ENCODE results near the gene FAM13B. TPM values are rescaled to one million over a fixed set of nuclear protein-coding genes. Genes with fewer than 3 reads are reported as not detected.
A peak's percentile ranks its signal among the peaks of the same experiment; 100 is the strongest.

Gene FAM13B
- total and polyA plus RNA-seq, 10 of the 15 experiments (the other 5 are each of a cell fraction or from before 2014, with no cell fraction given) = 3.6 to 30.0 (median 20.3) TPM

DNA sequence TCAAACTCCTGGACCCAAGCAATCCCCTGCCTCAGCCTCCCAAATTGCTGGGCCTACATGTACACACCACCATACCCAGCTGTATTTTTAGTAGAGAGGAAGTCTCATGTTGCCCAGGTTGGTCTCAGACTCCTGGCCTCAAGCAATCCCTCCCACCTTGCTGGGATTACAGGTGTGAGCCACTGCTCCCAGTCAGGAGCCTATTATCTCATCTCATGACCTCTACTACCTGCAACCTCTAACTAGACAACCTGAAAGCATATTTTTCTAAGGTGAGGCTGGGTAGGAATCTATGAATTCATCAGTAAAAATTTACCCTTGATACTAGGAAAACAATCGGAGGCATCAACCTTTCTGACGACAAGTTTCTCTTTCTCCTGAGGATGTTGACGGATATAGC, 10.0 kb downstream of the FAM13B start:
- 98% methylated on average over 3 of the region's 3 CpGs for WGBS (ENCODE audit: insufficient coverage, insufficient replicate concordance, low lambda C conversion rate, missing lambda C conversion rate)
- no peak overlapping the region for H3K9ac ChIP-seq (ENCODE audit: control insufficient read depth, insufficient read depth, low read length)
- peak overlapping the region; percentile 2 for H3K4me2 ChIP-seq (ENCODE audit: control insufficient read depth, insufficient read depth)
- POLR2A ChIA-PET = no interaction called here
- H3K4me1 ChIP-seq (ENCODE audit: control insufficient read depth, insufficient read depth, low read length) = peaks cover 12% of the 10 kb centered on the region
- no peak overlapping the region for H2AFZ ChIP-seq (ENCODE audit: control insufficient read depth, low read depth, low read length)
- no peaks in the 10 kb centered on the region for H3K27me3 ChIP-seq (replicated peaks in 1 of 2; ENCODE audit: control insufficient read depth in 2 of 2, insufficient read depth in 2 of 2, low read length in 1 of 2)
- H4K20me1 ChIP-seq (ENCODE audit: control insufficient read depth, insufficient read depth) = no peaks in the 10 kb centered on the region
- TF ChIP-seq PML (IDR thresholded peaks at IDR 0.05; ENCODE audit: low read length) (no peak), BMI1 (IDR thresholded peaks at IDR 0.05; ENCODE audit: borderline replicate concordance) (no peak)
- SMC1A ChIA-PET (ENCODE audit: uncharacterized antibody, unreplicated experiment) = interaction anchor here (1.1 to 1.4 kb wide), 3 partner anchors 14 to 243 kb away, joined by 3 to 6 read pairs (median 5); no protein-coding TSS in a partner anchor
- RAD21 ChIA-PET (ENCODE audit: unreplicated experiment) = interaction anchor here (1.1 to 1.2 kb wide), 2 partner anchors 16 to 39 kb away, joined by 3 read pairs; no protein-coding TSS in a partner anchor
- no TSS peak for BruUV-seq (replicated peaks)
- in situ Hi-C loops (cut with MboI) (no loop called here), intact Hi-C loops (cut with micrococcal nuclease; ENCODE audit: unreplicated experiment) (no loop called here)
- ATAC-seq = peak; percentile 13; the same call in 2 of the 3 replicates
- peaks cover 2 to 15% of the 10 kb centered on the region in 2 experiments; a peak in 3 of 4 replicates for H3K36me3 ChIP-seq (ENCODE audit: control insufficient read depth in 2 of 2, insufficient read depth in 2 of 2, low read length in 1 of 2)
- H3K27ac ChIP-seq (ENCODE audit: control insufficient read depth, insufficient read depth) = no peak overlapping the region
- no peak overlapping the region for H3K4me3 ChIP-seq
- peaks cover 80% of the 10 kb centered on the region for H3K79me2 ChIP-seq (ENCODE audit: control insufficient read depth, insufficient read depth, low read length)
- DNase-seq (ENCODE audit: low read depth, low spot score) = no peak
- FAIRE-seq = no peak
- peaks cover 6% of the 10 kb centered on the region; the same call in 2 of the 3 replicates for H3K9me3 ChIP-seq (replicated peaks; ENCODE audit: control insufficient read depth, insufficient read depth, low read length)
- CTCF ChIA-PET = interaction anchor here (1.1 to 2.8 kb wide), 5 partner anchors 14 to 271 kb away, joined by 3 to 14 read pairs (median 5); no protein-coding TSS in a partner anchor

DNA sequence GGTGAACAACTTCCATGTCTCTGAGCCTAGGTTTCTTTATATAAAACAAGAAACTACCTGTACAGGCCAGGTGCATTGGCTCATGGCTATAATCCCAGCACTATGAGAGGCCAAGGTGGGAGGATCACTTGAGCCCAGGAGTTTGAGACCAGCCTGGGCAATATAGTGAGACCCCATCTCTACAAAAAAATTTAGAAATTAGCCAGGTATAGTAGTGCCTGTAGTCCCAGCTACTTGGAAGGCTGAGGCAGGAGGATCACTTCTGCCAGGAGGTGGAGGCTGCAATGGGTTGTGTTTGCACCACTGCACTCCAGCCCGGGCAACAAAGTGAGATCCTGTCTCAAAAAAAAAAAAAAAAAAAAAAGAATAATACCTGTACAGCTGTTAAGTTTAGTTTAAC, 11.1 kb downstream of the FAM13B start:
- no peak overlapping the region for H2AFZ ChIP-seq (ENCODE audit: control insufficient read depth, low read depth, low read length)
- peaks cover 3% of the 10 kb centered on the region; the same call in 1 of the 3 replicates for H3K9me3 ChIP-seq (replicated peaks; ENCODE audit: control insufficient read depth, insufficient read depth, low read length)
- H3K79me2 ChIP-seq (ENCODE audit: control insufficient read depth, insufficient read depth, low read length) = peaks cover 71% of the 10 kb centered on the region
- ATAC-seq (no peak), FAIRE-seq (no peak), DNase-seq (ENCODE audit: low read depth, low spot score) (no peak)
- H3K4me3 ChIP-seq = no peak overlapping the region
- peaks cover 4% of the 10 kb centered on the region for H3K4me1 ChIP-seq (ENCODE audit: control insufficient read depth, insufficient read depth, low read length)
- ChIA-PET RAD21 (ENCODE audit: unreplicated experiment) (no interaction called here), POLR2A (interaction anchor here (0.6 kb wide), 1 partner anchor 266 kb away, joined by 5 read pairs; no protein-coding TSS in a partner anchor), SMC1A (ENCODE audit: uncharacterized antibody, unreplicated experiment) (interaction anchor here (0.8 to 4.4 kb wide), 2 partner anchors 9 to 156 kb away, joined by 3 to 19 read pairs; partner anchors contain the start of gene BRD8), CTCF (interaction anchor here (1.8 to 2.8 kb wide), 4 partner anchors 10 to 243 kb away, joined by 5 to 14 read pairs (median 5); no protein-coding TSS in a partner anchor)
- no peak for TF ChIP-seq TARDBP (IDR thresholded peaks at IDR 0.05; ENCODE audit: borderline replicate concordance)
- no peak for TF ChIP-seq SREBF2 (IDR thresholded peaks at IDR 0.05; ENCODE audit: low read length)
- no peak for TF ChIP-seq GATAD2B (conservative IDR thresholded peaks at IDR 0.05; ENCODE audit: low read depth)
- TF ChIP-seq IRF4 (IDR thresholded peaks at IDR 0.05; ENCODE audit: low read depth, low read length) = no peak
- TF ChIP-seq MYC (IDR thresholded peaks at IDR 0.05; ENCODE audit: insufficient read depth, insufficient read length, insufficient replicate concordance, low read length, severe bottlenecking) = no peak
- no peak for TF ChIP-seq MXI1 (IDR thresholded peaks at IDR 0.05; ENCODE audit: low read depth, low read length)
- no peak for TF ChIP-seq BCL11A (IDR thresholded peaks at IDR 0.05; ENCODE audit: low read depth, low read length)
- no peak for TF ChIP-seq HDAC2 (IDR thresholded peaks at IDR 0.05)
- no peak for TF ChIP-seq SUZ12 (IDR thresholded peaks at IDR 0.05; ENCODE audit: unreplicated experiment)
- TF ChIP-seq, protein P1, sequence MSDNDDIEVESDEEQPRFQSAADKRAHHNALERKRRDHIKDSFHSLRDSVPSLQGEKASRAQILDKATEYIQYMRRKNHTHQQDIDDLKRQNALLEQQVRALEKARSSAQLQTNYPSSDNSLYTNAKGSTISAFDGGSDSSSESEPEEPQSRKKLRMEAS (IDR thresholded peaks at IDR 0.05; ENCODE audit: low read depth, low read length) = no peak
- TF ChIP-seq POLR2AphosphoS2 (IDR thresholded peaks at IDR 0.05; ENCODE audit: low read depth, low read length) = no peak
- no peak for TF ChIP-seq ESRRA (IDR thresholded peaks at IDR 0.05; ENCODE audit: low read length)
- no peak for TF ChIP-seq RUNX3 (IDR thresholded peaks at IDR 0.05; ENCODE audit: low read length)
- TF ChIP-seq, protein P2, sequence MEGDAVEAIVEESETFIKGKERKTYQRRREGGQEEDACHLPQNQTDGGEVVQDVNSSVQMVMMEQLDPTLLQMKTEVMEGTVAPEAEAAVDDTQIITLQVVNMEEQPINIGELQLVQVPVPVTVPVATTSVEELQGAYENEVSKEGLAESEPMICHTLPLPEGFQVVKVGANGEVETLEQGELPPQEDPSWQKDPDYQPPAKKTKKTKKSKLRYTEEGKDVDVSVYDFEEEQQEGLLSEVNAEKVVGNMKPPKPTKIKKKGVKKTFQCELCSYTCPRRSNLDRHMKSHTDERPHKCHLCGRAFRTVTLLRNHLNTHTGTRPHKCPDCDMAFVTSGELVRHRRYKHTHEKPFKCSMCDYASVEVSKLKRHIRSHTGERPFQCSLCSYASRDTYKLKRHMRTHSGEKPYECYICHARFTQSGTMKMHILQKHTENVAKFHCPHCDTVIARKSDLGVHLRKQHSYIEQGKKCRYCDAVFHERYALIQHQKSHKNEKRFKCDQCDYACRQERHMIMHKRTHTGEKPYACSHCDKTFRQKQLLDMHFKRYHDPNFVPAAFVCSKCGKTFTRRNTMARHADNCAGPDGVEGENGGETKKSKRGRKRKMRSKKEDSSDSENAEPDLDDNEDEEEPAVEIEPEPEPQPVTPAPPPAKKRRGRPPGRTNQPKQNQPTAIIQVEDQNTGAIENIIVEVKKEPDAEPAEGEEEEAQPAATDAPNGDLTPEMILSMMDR (IDR thresholded peaks at IDR 0.05 in 2 of 3, conservative IDR thresholded peaks at IDR 0.05 in 1 of 3; ENCODE audit: control insufficient read depth in 2 of 3, extremely low read depth in 1 of 3, insufficient read depth in 1 of 3, low read depth in 3 of 3, low read length in 3 of 3) = no peak
- TF ChIP-seq ASH2L (IDR thresholded peaks at IDR 0.05; ENCODE audit: borderline replicate concordance, low read depth) = no peak
- H3K36me3 ChIP-seq (ENCODE audit: control insufficient read depth in 2 of 2, insufficient read depth in 2 of 2, low read length in 1 of 2) = peaks cover 2 to 17% of the 10 kb centered on the region in 2 experiments; a peak in 3 of 4 replicates
- intact Hi-C loops (cut with micrococcal nuclease; ENCODE audit: unreplicated experiment) = no loop called here
- in situ Hi-C loops (cut with MboI) = no loop called here
- BruUV-seq (replicated peaks) = no TSS peak
- no peaks in the 10 kb centered on the region for H4K20me1 ChIP-seq (ENCODE audit: control insufficient read depth, insufficient read depth)
- no peak overlapping the region for H3K27ac ChIP-seq (ENCODE audit: control insufficient read depth, insufficient read depth)
- H3K4me2 ChIP-seq (ENCODE audit: control insufficient read depth, insufficient read depth) = no peak overlapping the region
- WGBS (ENCODE audit: insufficient coverage, insufficient replicate concordance, low lambda C conversion rate, missing lambda C conversion rate) = 0% methylated on average over 1 of the region's 1 CpG
- H3K9ac ChIP-seq (ENCODE audit: control insufficient read depth, insufficient read depth, low read length) = no peak overlapping the region
- no peaks in the 10 kb centered on the region for H3K27me3 ChIP-seq (replicated peaks in 1 of 2; ENCODE audit: control insufficient read depth in 2 of 2, insufficient read depth in 2 of 2, low read length in 1 of 2)

Measured in GM12878 (cell line).